ENCODE data around the gene HOXB2. TPM values are rescaled to one million over a fixed set of nuclear protein-coding genes. Genes with fewer than 3 reads are reported as not detected.

The HOXB2 gene
- polyA plus RNA-seq, 1 donor: 18.6 TPM

DNA sequence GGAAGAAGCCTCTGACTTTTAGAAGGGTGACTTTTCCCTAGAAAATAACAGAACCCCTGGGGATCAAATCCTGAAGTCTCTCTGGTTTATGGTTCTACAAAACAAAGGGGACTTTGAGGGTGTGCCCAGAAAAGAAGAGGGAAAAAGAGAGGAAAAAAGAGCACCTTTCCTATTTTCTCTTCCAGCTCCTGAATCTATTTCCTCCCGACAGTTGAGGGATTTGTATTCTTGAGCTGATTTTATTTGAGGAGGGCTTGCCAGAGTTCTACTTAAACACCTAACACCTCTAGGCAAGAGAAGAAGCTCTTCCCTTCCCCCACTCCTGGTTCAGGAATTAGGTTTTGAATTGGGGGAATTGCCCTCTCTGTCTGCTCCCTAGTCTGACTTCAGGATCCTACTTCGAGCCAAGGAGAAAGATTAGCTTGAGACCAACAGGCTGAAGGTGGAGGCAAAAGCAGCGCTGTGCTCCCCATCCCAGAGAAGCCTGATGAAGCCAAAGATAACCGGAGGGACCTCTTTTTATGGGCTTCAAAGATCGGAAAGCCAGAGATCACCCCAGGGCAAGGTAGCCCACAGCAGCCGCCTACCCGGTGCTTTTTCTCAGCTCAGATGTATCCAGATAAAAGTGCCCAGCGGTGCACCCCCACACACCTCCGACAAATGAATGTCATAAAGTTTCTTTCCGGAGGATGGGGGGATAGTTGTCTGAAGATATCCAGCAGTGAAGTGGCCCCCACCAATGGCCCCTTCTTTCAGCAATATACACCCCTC lies 44.3 kb upstream of the HOXB2 start:
- no CpG with 5 or more reads among the region's 10 CpGs for WGBS (ENCODE audit: insufficient coverage, low lambda C conversion rate)
- H3K36me3 ChIP-seq (ENCODE audit: control insufficient read depth, insufficient read depth, low read length): peaks cover 7% of the 10 kb centered on the region
- no peak for DNase-seq
- H3K27ac ChIP-seq (ENCODE audit: low read length): peak overlapping the region; percentile 85
- H3K27me3 ChIP-seq (ENCODE audit: control insufficient read depth, insufficient read depth, low read length): peaks cover 97% of the 10 kb centered on the region
- H3K4me1 ChIP-seq (ENCODE audit: control insufficient read depth, insufficient read depth, low read length): peaks cover 29% of the 10 kb centered on the region
- H3K9me3 ChIP-seq (ENCODE audit: control insufficient read depth, low read depth, low read length): peaks cover 12% of the 10 kb centered on the region
- peak overlapping the region; percentile 34 for H3K4me3 ChIP-seq (ENCODE audit: low read length)

DNA sequence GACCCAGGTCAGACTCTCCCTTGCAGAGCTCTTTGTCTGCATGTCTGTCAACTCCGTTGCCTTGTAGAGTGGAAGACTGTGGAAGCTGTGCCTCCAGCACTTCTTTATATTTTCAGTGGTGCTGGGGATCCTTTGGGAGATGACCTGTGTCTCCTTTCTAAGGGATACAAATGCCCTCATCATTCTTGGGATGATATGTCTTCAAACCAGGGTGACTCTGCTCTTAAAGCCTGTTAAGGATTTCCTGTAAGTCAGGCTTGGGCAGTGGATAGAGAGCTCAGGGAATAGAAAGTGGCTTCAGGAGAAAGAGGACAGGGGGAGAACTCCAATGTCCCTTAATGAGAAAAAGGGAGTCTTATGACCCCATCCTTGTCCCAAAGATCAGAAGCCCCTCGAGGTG lies 43.6 kb upstream of the HOXB2 start:
- Histone ChIP-seq H3K27me3 (ENCODE audit: control insufficient read depth, insufficient read depth, low read length) (peaks cover 97% of the 10 kb centered on the region), H3K36me3 (ENCODE audit: control insufficient read depth, insufficient read depth, low read length) (peaks cover 7% of the 10 kb centered on the region), H3K4me1 (ENCODE audit: control insufficient read depth, insufficient read depth, low read length) (peaks cover 29% of the 10 kb centered on the region), H3K9me3 (ENCODE audit: control insufficient read depth, low read depth, low read length) (peaks cover 12% of the 10 kb centered on the region), H3K27ac (ENCODE audit: low read length) (peak overlapping the region; percentile 85), H3K4me3 (ENCODE audit: low read length) (peak overlapping the region; percentile 3)
- no CpG with 5 or more reads among the region's 2 CpGs for WGBS (ENCODE audit: insufficient coverage, low lambda C conversion rate)
- DNase-seq: no peak

DNA sequence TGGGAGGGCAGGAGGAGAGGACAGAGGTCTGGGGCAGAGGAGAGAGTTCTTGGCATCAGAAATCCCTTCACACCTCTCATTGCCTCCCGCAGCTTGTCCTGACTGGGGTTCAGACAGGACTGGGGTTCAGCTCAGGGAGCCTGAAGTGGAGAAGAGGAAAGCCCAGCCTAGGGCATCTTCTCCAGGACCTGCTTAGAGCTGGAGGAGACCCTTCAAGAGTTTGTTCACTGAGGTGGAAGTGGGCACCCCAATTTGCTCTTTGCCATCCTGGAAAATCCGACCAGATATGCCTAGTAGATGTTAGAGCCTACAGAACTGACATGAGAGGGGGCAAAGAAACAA lies 43.1 kb upstream of the HOXB2 start:
- DNase-seq: no peak
- peak overlapping the region; percentile 3 for H3K4me3 ChIP-seq (ENCODE audit: low read length)

DNA sequence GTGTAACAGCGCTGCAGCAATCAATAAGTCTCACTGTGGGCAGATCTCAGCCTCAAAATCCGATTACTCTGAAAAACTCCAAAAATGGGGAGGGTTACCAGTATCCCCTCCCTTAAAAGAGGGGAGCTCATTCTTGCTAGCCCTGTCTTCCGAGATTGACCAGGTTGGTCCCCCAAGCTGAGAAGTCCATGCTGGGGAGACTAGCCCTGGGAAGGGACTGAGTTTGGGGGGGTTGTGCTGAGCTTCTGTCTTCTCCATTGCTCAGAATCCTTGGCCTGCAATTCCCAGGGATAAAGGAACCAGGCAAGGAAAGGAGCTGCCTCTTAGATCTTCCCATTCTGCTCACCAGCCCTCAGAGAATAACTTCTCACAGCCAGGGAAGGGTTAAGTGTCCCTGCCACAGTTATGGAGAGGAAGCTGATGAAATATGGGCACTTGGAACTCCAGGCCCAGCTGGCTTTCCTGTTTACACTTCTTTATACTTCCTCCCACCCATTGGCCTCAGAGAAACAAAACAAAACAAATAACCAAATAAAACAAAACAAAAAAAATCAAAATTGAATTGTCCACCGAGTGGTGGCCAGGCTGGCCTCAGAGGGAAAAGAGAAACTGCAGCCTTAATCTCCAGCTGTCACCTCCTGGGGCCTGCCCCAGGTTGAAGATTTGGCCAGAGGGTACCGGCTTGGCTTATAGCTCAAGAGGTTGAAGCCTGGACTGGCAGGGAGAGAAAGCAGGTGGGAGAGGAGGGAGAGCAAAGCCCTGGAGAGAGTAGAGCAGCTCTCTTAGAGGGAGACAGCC lies 42.6 kb upstream of the HOXB2 start:
- no CpG with 5 or more reads among the region's 5 CpGs for WGBS (ENCODE audit: insufficient coverage, low lambda C conversion rate)
- H3K36me3 ChIP-seq (ENCODE audit: control insufficient read depth, insufficient read depth, low read length): peaks cover 7% of the 10 kb centered on the region
- H3K4me1 ChIP-seq (ENCODE audit: control insufficient read depth, insufficient read depth, low read length): peaks cover 34% of the 10 kb centered on the region
- H3K9me3 ChIP-seq (ENCODE audit: control insufficient read depth, low read depth, low read length): peaks cover 8% of the 10 kb centered on the region
- peaks cover 97% of the 10 kb centered on the region for H3K27me3 ChIP-seq (ENCODE audit: control insufficient read depth, insufficient read depth, low read length)
- peak overlapping the region; percentile 85 for H3K27ac ChIP-seq (ENCODE audit: low read length)
- DNase-seq: no peak
- peak overlapping the region; percentile 7 for H3K4me3 ChIP-seq (ENCODE audit: low read length)

More for the DNA sequence above, 43.1 kb upstream of the HOXB2 start:
- WGBS (ENCODE audit: insufficient coverage, low lambda C conversion rate): no CpG with 5 or more reads among the region's 2 CpGs
- peaks cover 10% of the 10 kb centered on the region for H3K9me3 ChIP-seq (ENCODE audit: control insufficient read depth, low read depth, low read length)
- H3K4me1 ChIP-seq (ENCODE audit: control insufficient read depth, insufficient read depth, low read length): peaks cover 29% of the 10 kb centered on the region
- H3K36me3 ChIP-seq (ENCODE audit: control insufficient read depth, insufficient read depth, low read length): peaks cover 7% of the 10 kb centered on the region
- H3K27ac ChIP-seq (ENCODE audit: low read length): peak overlapping the region; percentile 85
- H3K27me3 ChIP-seq (ENCODE audit: control insufficient read depth, insufficient read depth, low read length): peaks cover 97% of the 10 kb centered on the region

DNA sequence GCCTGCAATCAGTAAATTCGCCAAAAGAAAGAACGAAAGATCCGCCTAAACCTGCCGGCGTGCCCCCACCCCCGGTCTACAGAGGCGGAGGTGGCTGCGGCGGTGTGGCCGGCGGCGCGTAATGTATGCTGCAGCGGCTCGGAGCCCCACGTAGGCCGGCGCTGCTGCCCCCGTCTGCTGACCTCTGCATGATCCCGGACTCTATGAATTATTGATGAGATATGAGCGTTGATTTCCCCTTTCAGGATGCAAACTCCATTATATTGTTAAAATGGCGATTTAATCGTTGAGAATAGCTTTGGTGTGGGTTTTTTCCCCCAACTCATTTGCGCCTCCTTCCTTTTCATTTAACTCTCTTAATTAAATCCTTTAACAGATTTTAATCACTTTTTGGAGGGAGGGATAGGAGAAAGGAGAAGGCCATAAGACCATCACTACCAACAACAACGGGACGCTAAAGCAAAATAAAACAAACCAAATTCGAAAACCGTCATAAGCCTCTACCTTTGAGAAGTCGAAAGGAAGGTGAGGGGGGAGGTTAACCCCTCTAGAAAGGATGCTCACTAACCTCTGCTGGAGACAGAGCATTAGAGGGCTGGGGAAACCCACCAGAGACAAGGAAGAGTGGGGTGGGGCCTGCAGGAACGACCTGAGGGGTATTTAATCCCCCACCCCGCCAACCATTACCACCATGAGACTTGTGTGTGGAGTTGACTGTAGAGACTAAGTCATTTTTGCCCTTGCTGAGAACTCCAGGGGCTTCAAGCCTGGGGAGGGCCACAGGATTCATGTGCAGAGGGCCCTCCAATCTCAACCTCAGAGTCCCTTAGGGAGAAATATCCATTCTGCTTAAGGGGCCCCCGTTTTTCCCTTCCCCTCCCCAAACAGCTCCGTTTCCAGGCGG lies 41.7 kb upstream of the HOXB2 start:
- no peak for DNase-seq
- H3K27ac ChIP-seq (ENCODE audit: low read length): peak overlapping the region; percentile 85
- peaks cover 7% of the 10 kb centered on the region for H3K36me3 ChIP-seq (ENCODE audit: control insufficient read depth, insufficient read depth, low read length)
- H3K27me3 ChIP-seq (ENCODE audit: control insufficient read depth, insufficient read depth, low read length): peaks cover 97% of the 10 kb centered on the region
- H3K9me3 ChIP-seq (ENCODE audit: control insufficient read depth, low read depth, low read length): peaks cover 6% of the 10 kb centered on the region
- peak overlapping the region; percentile 43 for H3K4me3 ChIP-seq (ENCODE audit: low read length)
- H3K4me1 ChIP-seq (ENCODE audit: control insufficient read depth, insufficient read depth, low read length): peaks cover 34% of the 10 kb centered on the region
- WGBS (ENCODE audit: insufficient coverage, low lambda C conversion rate): 60% methylated on average over 1 of the region's 34 CpGs

DNA sequence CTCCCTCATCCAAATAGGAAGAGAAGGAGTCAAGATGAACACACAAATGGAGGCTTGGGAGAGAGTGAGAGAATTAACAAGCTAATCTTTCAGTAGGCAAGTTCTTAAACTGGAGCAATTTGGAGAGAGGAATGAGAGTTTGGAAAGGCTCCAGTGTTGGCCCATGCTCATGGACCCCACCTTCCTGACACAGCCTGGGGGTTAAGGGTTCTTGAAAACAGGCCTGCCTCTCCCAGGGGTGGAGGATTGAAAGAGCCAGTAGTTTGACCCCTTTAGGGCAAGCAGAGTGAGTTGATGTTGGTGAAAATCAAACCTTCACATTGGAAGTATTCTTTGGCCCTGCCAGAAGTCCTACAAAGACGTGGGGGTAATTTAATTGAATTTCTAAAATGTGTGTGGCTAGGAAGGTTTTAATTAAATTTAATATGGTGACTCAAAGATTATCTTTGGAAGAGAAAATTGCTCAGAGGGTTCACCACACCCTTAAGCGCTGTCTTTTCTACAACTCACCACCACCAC lies 39.4 kb upstream of the HOXB2 start:
- peaks cover 35% of the 10 kb centered on the region for H3K4me1 ChIP-seq (ENCODE audit: control insufficient read depth, insufficient read depth, low read length)

DNA sequence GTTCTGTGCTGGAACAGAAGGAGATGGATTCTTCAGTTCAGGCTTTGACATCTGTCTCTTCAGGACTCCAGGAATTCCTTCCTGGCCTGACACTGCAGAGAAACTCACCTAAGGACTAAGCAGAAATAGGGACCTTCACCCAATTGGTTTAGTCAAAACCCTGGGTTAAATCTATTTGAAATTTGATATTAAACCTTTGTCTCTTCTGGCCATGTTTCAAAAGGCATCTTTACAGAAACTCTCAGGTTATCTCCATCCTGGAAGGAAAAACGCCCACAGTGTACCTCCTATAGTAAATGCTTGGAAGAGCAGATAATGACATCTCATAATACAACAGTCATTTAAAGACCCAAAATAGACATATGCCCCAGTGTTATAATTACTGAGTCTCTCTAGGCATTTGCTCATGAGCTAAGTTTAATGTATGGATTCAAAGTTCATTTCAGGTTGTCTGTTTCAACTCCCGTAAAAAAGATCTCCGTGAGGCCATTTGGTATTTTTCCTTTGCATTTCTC lies 38.9 kb upstream of the HOXB2 start:
- no peak overlapping the region for H3K4me3 ChIP-seq (ENCODE audit: low read length)
- H3K4me1 ChIP-seq (ENCODE audit: control insufficient read depth, insufficient read depth, low read length): peaks cover 34% of the 10 kb centered on the region
- H3K27me3 ChIP-seq (ENCODE audit: control insufficient read depth, insufficient read depth, low read length): peaks cover 97% of the 10 kb centered on the region

More for the DNA sequence above, 39.4 kb upstream of the HOXB2 start:
- Histone ChIP-seq H3K36me3 (ENCODE audit: control insufficient read depth, insufficient read depth, low read length) (no peaks in the 10 kb centered on the region), H3K9me3 (ENCODE audit: control insufficient read depth, low read depth, low read length) (peaks cover 9% of the 10 kb centered on the region), H3K4me3 (ENCODE audit: low read length) (no peak overlapping the region), H3K27me3 (ENCODE audit: control insufficient read depth, insufficient read depth, low read length) (peaks cover 97% of the 10 kb centered on the region), H3K27ac (ENCODE audit: low read length) (peak overlapping the region; percentile 28)
- no CpG with 5 or more reads among the region's 2 CpGs for WGBS (ENCODE audit: insufficient coverage, low lambda C conversion rate)
- no peak for DNase-seq

DNA sequence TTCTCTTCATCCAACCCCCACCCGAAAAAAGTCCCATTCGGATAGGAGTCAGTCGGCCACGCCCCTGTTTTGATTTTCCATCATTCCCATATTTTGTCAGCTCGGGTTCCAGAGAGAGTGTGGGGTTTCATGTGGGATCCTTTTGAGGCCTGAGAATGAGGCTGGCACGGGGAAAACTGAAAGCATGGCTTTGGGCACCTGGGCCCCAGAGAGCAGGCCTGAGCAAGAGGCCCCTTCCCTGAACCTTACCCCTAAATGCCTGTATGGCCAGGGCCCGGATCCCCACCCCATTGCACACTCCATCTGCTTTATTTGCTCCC lies 37.8 kb upstream of the HOXB2 start:
- DNase-seq: no peak
- H3K27me3 ChIP-seq (ENCODE audit: control insufficient read depth, insufficient read depth, low read length): peaks cover 96% of the 10 kb centered on the region
- no peaks in the 10 kb centered on the region for H3K36me3 ChIP-seq (ENCODE audit: control insufficient read depth, insufficient read depth, low read length)
- H3K4me3 ChIP-seq (ENCODE audit: low read length): peak overlapping the region; percentile 49
- peak overlapping the region; percentile 80 for H3K27ac ChIP-seq (ENCODE audit: low read length)
- 14% methylated on average over 2 of the region's 7 CpGs for WGBS (ENCODE audit: insufficient coverage, low lambda C conversion rate)
- peaks cover 37% of the 10 kb centered on the region for H3K4me1 ChIP-seq (ENCODE audit: control insufficient read depth, insufficient read depth, low read length)
- H3K9me3 ChIP-seq (ENCODE audit: control insufficient read depth, low read depth, low read length): peaks cover 9% of the 10 kb centered on the region

More for the DNA sequence above, 38.9 kb upstream of the HOXB2 start:
- no peak for DNase-seq
- no CpG with 5 or more reads among the region's 3 CpGs for WGBS (ENCODE audit: insufficient coverage, low lambda C conversion rate)
- Histone ChIP-seq H3K9me3 (ENCODE audit: control insufficient read depth, low read depth, low read length) (peaks cover 9% of the 10 kb centered on the region), H3K36me3 (ENCODE audit: control insufficient read depth, insufficient read depth, low read length) (no peaks in the 10 kb centered on the region), H3K27ac (ENCODE audit: low read length) (peak overlapping the region; percentile 80)

DNA sequence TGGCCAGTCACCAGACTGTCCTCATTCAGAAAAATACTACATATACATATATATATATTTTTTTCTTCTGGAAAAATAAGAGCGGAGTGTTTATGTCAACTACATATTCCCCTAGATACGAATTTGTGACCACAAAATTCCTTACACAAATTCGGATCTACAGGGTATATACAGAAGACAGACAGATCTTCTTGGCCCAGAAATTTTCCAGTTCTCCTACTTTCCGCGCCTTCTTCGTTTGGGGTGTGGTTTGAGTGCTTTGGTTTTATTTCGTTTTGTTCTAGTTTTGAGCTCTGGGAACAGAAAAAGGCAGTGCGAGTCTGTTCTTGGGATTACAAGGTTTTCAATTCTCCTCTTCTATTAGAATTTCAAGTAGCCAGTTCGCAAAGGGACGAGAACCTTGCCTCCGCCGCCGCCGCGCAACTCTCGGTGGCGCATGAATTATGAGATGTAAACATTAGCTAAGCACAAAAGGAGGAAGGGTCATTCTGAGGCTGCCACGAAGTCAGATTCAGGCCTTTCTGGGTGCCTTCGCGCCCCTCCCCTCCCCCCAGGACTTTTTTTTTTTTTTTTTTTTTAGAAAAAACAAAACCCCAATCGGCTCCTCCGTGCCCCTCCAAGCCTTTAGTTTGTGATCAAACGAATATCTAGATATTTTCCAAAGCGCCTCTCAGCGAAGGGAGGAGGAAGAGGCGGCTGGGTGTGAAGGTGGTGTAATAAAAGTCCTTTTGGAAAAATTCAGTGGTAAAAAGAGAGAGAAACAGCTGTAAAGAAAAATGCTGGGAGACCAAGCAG lies 35.0 kb upstream of the HOXB2 start:
- H3K27me3 ChIP-seq (ENCODE audit: control insufficient read depth, insufficient read depth, low read length): peaks cover 95% of the 10 kb centered on the region
- peaks cover 20% of the 10 kb centered on the region for H3K4me1 ChIP-seq (ENCODE audit: control insufficient read depth, insufficient read depth, low read length)

More for the DNA sequence above, 35.0 kb upstream of the HOXB2 start:
- peaks cover 3% of the 10 kb centered on the region for H3K9me3 ChIP-seq (ENCODE audit: control insufficient read depth, low read depth, low read length)
- whole genome bisulfite sequencing (ENCODE audit: insufficient coverage, low lambda C conversion rate): 7% methylated on average over 3 of the region's 26 CpGs
- peak overlapping the region; percentile 80 for H3K27ac ChIP-seq (ENCODE audit: low read length)
- H3K4me3 ChIP-seq (ENCODE audit: low read length): peak overlapping the region; percentile 49
- peaks cover 6% of the 10 kb centered on the region for H3K36me3 ChIP-seq (ENCODE audit: control insufficient read depth, insufficient read depth, low read length)
- peak in 1 of 2 donors; percentile 57 for DNase-seq

Data from large intestine (tissue), 3 donors.